ENCODE results near the gene SORBS2.
"Not testable (repeated sequence)": the region's sequence is repeated elsewhere in the genome, so short reads cannot be mapped to it uniquely, and the experiment has no call there.

Gene SORBS2

GRCh38 chr4:185559915-185560281, 252.1 kb downstream of the SORBS2 start:
- no peak for DNase-seq (ENCODE audit: low spot score)

- not testable (repeated sequence) for DNase-seq (ENCODE audit: low spot score)
Measured at GRCh38 chr4:185559251-185559914, 252.6 kb downstream of the SORBS2 start.

GRCh38 chr4:185554365-185555126, 257.4 kb downstream of the SORBS2 start:
- DNase-seq (ENCODE audit: low spot score) = no peak

- no peak for DNase-seq (ENCODE audit: low spot score)
Measured at GRCh38 chr4:185552254-185552653, 259.7 kb downstream of the SORBS2 start.

- no peak for DNase-seq (ENCODE audit: low spot score)
Measured at GRCh38 chr4:185550933-185551332, 261.1 kb downstream of the SORBS2 start.

GRCh38 chr4:185549095-185549639, 262.8 kb downstream of the SORBS2 start:
- DNase-seq (ENCODE audit: low spot score) = no peak

GRCh38 chr4:185548587-185548986, 263.4 kb downstream of the SORBS2 start:
- DNase-seq (ENCODE audit: low spot score) = no peak

- no peak for DNase-seq (ENCODE audit: low spot score)
Measured at GRCh38 chr4:185546335-185546734, 265.7 kb downstream of the SORBS2 start.

- DNase-seq (ENCODE audit: low spot score) = no peak
Measured at GRCh38 chr4:185542626-185543315, 269.2 kb downstream of the SORBS2 start.

- no peak for DNase-seq (ENCODE audit: low spot score)
Measured at GRCh38 chr4:185541251-185541727, 270.7 kb downstream of the SORBS2 start.

- DNase-seq (ENCODE audit: low spot score) = no peak
Measured at GRCh38 chr4:185540487-185541120, 271.4 kb downstream of the SORBS2 start.

GRCh38 chr4:185540040-185540439, 272.0 kb downstream of the SORBS2 start:
- DNase-seq (ENCODE audit: low spot score) = no peak

- DNase-seq (ENCODE audit: low spot score) = no peak
Measured at GRCh38 chr4:185538806-185539205, 273.2 kb downstream of the SORBS2 start.

GRCh38 chr4:185536411-185536709, 275.6 kb downstream of the SORBS2 start:
- no peak for DNase-seq (ENCODE audit: low spot score)

GRCh38 chr4:185535612-185536410, 276.2 kb downstream of the SORBS2 start:
- no peak for DNase-seq (ENCODE audit: low spot score)

All from hematopoietic multipotent progenitor cell treated with erythropoietin and hydrocortisone succinate and interleukin-3 and kit ligand, for 15 days (in vitro differentiated cells).